ENCODE measurements around the gene TARDBP.

- TF ChIP-seq CTCF (IDR thresholded peaks at IDR 0.05; ENCODE audit: low read depth, low read length, poor library complexity, severe bottlenecking) = no peak
- no peak for TF ChIP-seq EZH2phosphoT487 (IDR thresholded peaks at IDR 0.05; ENCODE audit: borderline replicate concordance, low read length)
These were observed 40.6 kb downstream of the TARDBP start for GRCh38 chr1:11052839-11053757.

Data from DOHH2 (cell line).